GM12872 (cell line): ENCODE data around the gene RRP1B.

Experiments
- CTCF ChIP-seq: IDR thresholded peaks from 3 replicates; pipeline ENCODE4 v1.5.1; 2011; ENCODE audit warnings: low read depth, mild to moderate bottlenecking, low read length, moderate library complexity; ENCODE audit not compliant: insufficient read depth

RRP1B gene

GRCh38 chr21:43721206-43721605 lies 61.8 kb downstream of the RRP1B start:
- TF ChIP-seq CTCF = no peak

GRCh38 chr21:43721939-43722338 lies 62.6 kb downstream of the RRP1B start:
- no peak for TF ChIP-seq CTCF

GRCh38 chr21:43723648-43724047 lies 64.3 kb downstream of the RRP1B start:
- TF ChIP-seq CTCF = no peak

- no peak for TF ChIP-seq CTCF
Measured at GRCh38 chr21:43726686-43727518, 67.5 kb downstream of the RRP1B start.

- no peak for TF ChIP-seq CTCF
Measured at GRCh38 chr21:43727519-43728153, 68.3 kb downstream of the RRP1B start.

GRCh38 chr21:43728154-43728466 lies 68.8 kb downstream of the RRP1B start:
- TF ChIP-seq CTCF = no peak

- TF ChIP-seq CTCF = no peak; the same call in 2 of the 3 replicates
Measured at GRCh38 chr21:43728467-43729390, 69.4 kb downstream of the RRP1B start.
